HG02884 (cell line): Measurements from ENCODE around the gene ZNF479.
"Not testable (repeated sequence)": the region's sequence is repeated elsewhere in the genome, so short reads cannot be mapped to it uniquely, and the experiment has no call there.

Experiments used
- ATAC-seq: cut with Tn5 transposase; IDR thresholded peaks from one replicate; pipeline ENCODE4 v1.9.1; 2021; ENCODE audit warnings: mild to moderate bottlenecking, moderate library complexity; ENCODE audit not compliant: unreplicated experiment

Gene ZNF479

GRCh38 chr7:57132336-57132735 is at the start of gene ZNF479:
TSS of gene ZNF479 (minus strand) at chr7:57132436. CDS start at chr7:57132324, 112 bp downstream.
- ATAC-seq = not testable (repeated sequence)

DNA sequence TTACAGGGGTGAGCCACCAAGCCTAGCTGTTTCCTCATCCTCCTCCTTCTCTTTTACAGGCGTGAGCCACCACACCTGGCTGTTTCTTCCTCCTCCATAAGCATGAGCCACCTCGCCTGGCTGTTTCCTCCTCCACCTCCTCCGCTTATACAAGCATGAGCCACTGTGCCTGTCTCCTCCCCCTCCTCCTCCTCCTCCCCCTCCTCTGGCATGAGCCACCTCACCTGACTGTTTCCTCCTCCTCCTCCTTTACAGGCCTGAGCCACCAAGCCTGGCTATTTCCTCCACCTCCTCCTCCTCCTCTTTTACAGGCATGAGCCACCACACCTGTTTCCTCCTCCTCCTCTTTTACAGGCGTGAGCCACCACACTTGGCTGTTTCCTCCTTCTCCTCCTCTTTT is 49.8 kb upstream of the ZNF479 start:
- ATAC-seq = no peak

DNA sequence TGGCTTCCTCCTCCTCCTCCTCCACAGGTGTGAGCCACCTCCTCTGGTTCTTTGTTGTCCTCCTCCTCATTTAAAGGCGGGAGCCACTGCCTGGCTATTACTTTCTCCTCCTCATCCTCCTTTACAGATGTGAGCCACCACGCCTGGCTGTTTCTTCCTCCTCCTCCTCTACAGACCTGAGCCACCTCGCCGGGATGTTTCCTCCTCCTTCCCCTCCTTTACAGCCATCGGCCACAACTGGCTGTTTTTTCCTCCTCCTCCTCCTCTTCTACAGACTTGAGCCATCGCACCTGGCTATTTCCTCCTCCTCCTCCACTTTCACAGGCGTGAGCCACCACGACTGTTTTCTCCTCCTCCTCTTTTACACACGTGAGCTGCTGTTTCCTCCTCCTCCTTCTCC is 49.0 kb upstream of the ZNF479 start:
- no peak for ATAC-seq

DNA sequence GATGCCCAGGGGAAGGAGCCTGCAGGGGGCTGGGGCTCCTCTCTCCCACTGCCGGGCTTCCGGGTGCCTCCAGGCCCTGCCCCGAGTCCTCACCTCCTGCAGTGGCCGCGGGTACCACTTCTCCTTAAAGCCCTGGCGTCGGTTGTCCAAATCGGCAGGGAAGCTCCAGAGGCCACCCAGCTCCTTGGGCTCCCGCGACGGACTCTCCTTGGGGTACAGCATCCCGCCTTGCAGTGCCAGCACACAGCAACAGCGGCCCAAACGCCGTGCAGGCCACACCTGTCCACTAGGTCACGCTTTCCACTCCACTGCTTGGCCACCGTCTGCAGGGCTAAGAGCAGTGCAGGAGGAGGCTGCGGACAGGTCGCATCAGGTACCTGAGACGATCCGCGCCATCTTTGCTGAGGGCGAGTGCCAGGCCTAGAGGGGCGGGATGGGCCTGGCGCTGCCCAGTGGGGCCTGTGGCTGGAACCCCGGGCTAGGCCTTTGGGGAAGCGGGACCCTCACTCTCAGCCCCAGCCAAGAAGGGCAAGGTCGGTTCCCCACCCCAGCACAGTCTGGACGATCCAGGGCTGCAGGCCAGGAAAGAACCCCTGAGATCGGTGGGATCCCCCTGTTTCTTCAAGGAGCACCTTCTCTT is 47.7 kb upstream of the ZNF479 start:
- ATAC-seq = no peak

GRCh38 chr7:57178768-57179139 is 46.5 kb upstream of the ZNF479 start:
- no peak for ATAC-seq

- no peak for ATAC-seq
Measured at GRCh38 chr7:57177856-57178767, 45.9 kb upstream of the ZNF479 start.

DNA sequence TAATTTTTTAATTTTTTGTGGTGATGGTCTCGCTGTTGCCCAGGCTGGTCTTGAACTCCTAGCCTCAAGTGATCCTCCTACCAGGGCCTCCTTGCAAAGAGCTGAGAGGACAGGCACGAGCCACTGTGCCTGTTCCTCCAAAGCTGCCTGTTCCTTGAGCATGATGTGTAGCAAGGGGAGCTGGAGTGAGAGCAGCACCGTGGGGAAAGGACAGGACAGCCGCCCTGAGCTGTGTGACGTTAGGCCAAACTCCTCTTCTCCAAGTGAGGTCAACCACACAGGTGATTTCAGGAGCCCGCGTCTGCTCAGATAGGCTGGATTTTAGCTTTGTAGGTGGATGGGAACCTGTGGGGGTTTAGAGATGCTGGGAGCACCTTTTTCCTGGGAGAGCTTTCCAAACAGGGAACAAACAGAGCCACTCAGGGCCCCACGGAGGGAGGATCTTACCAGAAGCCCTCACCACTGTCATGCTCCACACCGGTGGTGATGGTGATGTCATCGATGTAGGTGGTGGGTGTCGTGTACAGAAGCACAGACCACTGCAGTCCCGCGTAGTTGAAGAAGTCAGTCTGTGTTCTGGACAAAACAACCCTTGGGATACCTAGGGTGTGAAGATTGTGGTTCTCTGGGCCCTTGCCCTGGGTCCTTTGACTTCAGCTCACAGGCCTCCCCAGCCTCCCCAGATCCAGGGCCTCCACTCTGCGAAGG is 44.8 kb upstream of the ZNF479 start:
- ATAC-seq = no peak

DNA sequence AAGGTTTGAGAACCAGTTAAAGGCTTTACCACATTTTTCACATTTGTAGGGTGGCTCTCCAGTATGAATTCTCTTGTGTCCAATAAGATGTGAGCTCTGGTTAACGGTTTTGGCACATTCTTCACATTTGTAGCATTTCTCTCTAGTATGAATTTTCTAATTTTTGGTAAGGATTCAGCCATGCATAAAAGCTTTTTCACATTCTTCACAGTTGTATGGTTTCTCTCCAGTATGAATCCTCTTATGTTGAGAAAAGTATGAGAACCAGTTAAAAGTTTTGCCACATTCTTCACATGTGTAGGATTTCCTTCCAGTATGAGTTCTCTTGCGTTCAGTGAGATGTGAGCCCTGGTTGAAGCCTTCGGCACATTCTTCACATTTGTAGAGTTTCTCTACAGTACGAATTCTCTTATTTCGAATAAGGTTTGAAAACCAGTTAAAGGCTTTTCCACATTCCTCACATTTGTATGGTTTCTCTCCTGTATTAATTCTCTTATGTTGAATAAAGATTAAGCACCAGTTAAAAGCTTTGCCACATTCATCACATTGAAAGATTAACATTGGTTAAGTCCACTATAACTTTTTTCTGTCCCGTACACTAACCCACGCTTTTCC is 33.2 kb upstream of the ZNF479 start:
- no peak for ATAC-seq

DNA sequence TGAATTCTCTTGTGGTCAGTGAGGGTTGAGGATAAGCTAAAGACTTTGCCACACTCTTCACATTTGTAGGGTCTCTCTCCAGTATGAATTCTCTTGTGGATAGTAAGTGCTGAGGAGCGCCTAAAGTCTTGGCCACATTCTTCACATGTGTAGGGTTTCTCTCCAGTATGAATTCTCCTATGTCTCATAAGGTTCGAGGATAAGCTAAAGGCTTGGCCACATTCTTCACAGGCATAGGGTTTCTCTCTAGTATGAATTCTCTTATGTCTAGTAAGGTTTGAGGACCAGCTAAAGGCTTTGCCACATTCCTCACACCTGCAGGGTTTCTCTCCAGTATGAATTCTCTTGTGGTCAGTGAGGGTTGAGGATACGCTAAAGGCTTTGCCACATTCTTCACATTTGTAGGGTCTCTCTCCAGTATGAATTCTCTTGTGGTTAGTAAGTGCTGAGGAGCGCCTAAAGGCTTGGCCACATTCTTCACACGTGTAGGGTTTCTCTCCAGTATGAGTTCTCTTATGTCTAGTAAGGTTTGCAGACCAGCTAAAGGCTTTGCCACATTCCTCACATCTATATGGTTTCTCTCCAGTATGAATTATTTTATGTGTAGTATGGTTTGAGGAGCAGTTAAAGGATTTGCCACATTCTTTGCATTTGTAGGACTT is 12.0 kb downstream of the ZNF479 start:
- ATAC-seq = not testable (repeated sequence)
